ENCODE measurements around the gene LGALS16.
"Not testable (repeated sequence)": the region's sequence is repeated elsewhere in the genome, so short reads cannot be mapped to it uniquely, and the experiment has no call there.

LGALS16 gene

DNA sequence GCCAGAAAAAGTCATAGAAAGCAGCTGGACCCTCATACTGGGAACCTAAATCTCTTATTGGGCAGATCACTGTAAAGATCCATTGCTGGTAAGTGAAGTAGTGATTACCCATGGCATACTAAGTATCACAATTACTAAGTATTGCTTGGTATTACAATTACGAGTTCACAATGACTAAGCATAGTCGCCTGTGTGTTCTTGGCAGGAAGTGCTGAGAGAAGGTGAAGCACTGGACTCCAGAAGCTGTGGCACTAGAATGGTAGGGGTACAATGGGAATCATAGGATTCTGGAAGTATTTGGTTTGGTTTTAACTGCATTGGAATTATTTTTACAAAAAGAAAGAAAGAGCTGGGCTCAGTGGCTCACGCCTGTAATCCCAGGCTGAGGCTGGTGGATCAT is 20.3 kb downstream of the LGALS16 start:
- H3K27me3 ChIP-seq (ENCODE audit: control insufficient read depth, insufficient read depth, low read length) = peaks cover 22% of the 10 kb centered on the region; the same call in 1 of the 2 replicates
- H3K36me3 ChIP-seq (ENCODE audit: control insufficient read depth, insufficient read depth, low read length) = no peaks in the 10 kb centered on the region
- no peak overlapping the region for H3K27ac ChIP-seq (ENCODE audit: low read depth, low read length)
- H3K9me3 ChIP-seq (ENCODE audit: control insufficient read depth, insufficient read depth, low read depth, low read length) = no peaks in the 10 kb centered on the region
- H3K4me3 ChIP-seq (ENCODE audit: low read depth, low read length) = no peak overlapping the region
- H3K4me1 ChIP-seq (ENCODE audit: control insufficient read depth, insufficient read depth, low read length) = peaks cover 4% of the 10 kb centered on the region; the same call in 1 of the 2 replicates
- H3K9ac ChIP-seq (ENCODE audit: low read length) = no peak overlapping the region

DNA sequence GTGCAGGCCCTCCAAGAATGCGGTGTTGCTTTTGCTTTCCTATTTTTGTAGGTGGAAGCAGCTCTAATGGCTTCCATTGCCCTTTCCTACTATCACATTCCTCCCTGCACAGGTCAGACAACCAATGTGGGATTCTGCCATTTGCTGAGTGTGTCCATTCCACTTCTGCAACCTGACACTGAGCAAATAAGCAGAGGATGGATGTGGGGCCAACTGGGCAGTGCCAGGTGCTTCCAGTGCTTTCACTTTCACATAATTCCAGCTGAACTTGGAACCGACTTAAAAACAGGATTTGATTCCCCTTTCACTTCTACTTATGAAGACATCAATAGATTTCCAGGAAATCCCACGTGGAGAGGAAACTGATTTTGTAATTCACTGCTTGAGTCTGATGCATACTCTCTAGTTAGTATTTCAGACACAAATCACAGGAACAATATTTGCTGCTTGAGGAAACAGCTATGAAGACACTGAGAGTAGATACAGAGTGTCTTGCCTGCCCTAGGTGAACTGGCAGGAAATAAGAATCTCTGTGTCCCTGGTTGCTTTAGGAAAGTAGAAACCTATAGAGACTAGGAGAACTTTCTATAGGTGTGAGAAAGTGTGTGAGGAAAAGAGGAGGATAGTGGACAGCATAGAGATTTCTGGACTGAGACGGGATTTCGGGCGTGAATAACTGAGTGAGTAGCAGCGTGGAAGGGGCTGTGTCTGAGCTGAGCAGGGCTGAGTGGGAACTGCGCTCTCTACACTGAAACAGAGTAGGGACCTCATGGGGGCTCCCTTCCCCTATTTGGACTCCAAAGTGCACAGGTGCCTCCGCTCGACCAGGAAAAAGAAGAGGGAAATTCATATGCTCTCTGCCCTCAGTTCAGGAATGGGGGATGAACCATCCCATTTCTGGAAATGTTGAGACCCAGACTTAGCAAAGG is 22.5 kb downstream of the LGALS16 start:
- no peaks in the 10 kb centered on the region for H3K36me3 ChIP-seq (ENCODE audit: control insufficient read depth, insufficient read depth, low read length)
- no peaks in the 10 kb centered on the region for H3K4me1 ChIP-seq (ENCODE audit: control insufficient read depth, insufficient read depth, low read length)
- no peak overlapping the region for H3K27ac ChIP-seq (ENCODE audit: low read depth, low read length)
- H3K9ac ChIP-seq (ENCODE audit: low read length) = no peak overlapping the region
- peaks cover 22% of the 10 kb centered on the region; the same call in 1 of the 2 replicates for H3K27me3 ChIP-seq (ENCODE audit: control insufficient read depth, insufficient read depth, low read length)
- no peaks in the 10 kb centered on the region for H3K9me3 ChIP-seq (ENCODE audit: control insufficient read depth, insufficient read depth, low read depth, low read length)
- no peak overlapping the region for H3K4me3 ChIP-seq (ENCODE audit: low read depth, low read length)

DNA sequence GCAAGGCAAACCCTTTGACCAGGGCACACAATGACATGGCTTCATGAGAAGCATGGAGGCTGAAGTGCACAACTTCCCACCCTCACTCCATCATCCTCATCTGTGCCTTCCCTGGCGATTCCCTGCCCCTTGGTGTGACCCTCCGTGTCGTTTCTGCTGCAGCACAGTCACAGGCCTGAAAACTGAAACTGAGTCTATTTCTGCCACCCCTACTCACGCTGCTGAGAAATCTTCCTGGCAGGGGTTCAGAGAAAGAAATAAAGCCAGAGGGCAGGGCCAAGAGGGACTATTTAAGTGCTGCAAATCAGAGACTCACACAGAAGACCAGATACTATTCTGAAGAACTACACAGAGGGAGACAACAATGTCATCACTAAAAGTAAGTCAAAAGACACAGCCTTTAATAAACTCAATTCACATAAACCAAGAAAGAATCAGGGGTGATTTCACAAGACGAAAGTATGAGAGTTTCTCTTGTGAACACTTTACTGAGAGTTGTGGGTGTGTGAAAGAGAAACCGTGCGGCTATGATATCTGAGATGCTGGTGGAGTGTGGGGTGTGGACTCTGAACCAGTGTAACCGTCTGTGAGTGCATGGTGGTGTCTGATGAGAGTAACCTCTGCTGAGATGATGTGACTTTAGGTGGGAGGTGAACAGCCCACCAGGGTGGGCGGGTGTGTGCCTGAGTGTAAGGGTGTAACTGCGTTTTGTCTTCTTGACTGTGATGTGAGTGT is 23.5 kb downstream of the LGALS16 start:
- peaks cover 22% of the 10 kb centered on the region; the same call in 1 of the 2 replicates for H3K27me3 ChIP-seq (ENCODE audit: control insufficient read depth, insufficient read depth, low read length)
- H3K36me3 ChIP-seq (ENCODE audit: control insufficient read depth, insufficient read depth, low read length) = no peaks in the 10 kb centered on the region
- H3K27ac ChIP-seq (ENCODE audit: low read depth, low read length) = no peak overlapping the region
- no peaks in the 10 kb centered on the region for H3K4me1 ChIP-seq (ENCODE audit: control insufficient read depth, insufficient read depth, low read length)
- H3K9me3 ChIP-seq (ENCODE audit: control insufficient read depth, insufficient read depth, low read depth, low read length) = no peaks in the 10 kb centered on the region
- H3K4me3 ChIP-seq (ENCODE audit: low read depth, low read length) = no peak overlapping the region
- H3K9ac ChIP-seq (ENCODE audit: low read length) = no peak overlapping the region

DNA sequence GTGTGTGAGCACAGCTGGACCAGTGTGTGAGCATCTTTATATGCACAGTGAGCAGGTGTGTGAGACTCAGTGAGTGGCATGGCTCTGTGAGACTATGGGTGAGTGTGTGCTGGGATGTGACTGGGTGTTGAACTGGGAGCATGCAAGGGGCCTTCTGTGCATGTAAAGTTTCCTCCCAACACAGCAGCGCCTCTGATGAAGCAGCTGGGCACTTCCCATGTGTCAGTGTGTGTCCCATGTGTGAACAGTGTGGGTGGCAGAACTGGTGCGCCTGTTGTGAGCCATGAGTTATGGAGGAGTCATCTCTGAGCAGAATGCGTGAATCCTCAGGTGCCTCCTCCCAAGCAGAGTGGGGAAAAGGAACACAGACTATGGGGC is 24.1 kb downstream of the LGALS16 start:
- no peaks in the 10 kb centered on the region for H3K9me3 ChIP-seq (ENCODE audit: control insufficient read depth, insufficient read depth, low read depth, low read length)
- peaks cover 22% of the 10 kb centered on the region; the same call in 1 of the 2 replicates for H3K27me3 ChIP-seq (ENCODE audit: control insufficient read depth, insufficient read depth, low read length)
- H3K9ac ChIP-seq (ENCODE audit: low read length) = no peak overlapping the region
- no peaks in the 10 kb centered on the region for H3K4me1 ChIP-seq (ENCODE audit: control insufficient read depth, insufficient read depth, low read length)
- no peak overlapping the region for H3K27ac ChIP-seq (ENCODE audit: low read depth, low read length)
- no peak overlapping the region for H3K4me3 ChIP-seq (ENCODE audit: low read depth, low read length)
- no peaks in the 10 kb centered on the region for H3K36me3 ChIP-seq (ENCODE audit: control insufficient read depth, insufficient read depth, low read length)

DNA sequence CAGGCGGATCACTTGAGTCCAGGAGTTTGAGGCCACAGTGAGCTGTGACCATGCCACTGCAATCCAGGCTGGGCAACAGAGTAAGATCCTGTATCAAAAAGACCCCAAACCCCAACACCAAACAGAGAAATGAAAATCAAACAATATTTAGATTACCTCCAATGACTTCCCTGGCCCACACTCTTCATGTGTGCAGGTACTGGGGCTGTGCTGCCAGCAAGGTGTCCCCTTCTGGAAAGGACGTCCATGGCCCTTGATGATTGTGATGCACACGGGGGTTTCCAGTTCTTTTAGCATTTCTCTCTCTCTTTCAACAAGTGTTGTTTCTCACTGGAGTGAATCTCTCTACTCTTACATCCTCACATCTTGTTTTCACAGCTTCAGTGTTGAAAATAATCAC is 24.9 kb downstream of the LGALS16 start:
- no peaks in the 10 kb centered on the region for H3K9me3 ChIP-seq (ENCODE audit: control insufficient read depth, insufficient read depth, low read depth, low read length)
- H3K4me1 ChIP-seq (ENCODE audit: control insufficient read depth, insufficient read depth, low read length) = no peaks in the 10 kb centered on the region
- H3K27ac ChIP-seq (ENCODE audit: low read depth, low read length) = no peak overlapping the region
- no peak overlapping the region for H3K4me3 ChIP-seq (ENCODE audit: low read depth, low read length)
- H3K36me3 ChIP-seq (ENCODE audit: control insufficient read depth, insufficient read depth, low read length) = no peaks in the 10 kb centered on the region
- H3K9ac ChIP-seq (ENCODE audit: low read length) = no peak overlapping the region
- peaks cover 22% of the 10 kb centered on the region; the same call in 1 of the 2 replicates for H3K27me3 ChIP-seq (ENCODE audit: control insufficient read depth, insufficient read depth, low read length)

DNA sequence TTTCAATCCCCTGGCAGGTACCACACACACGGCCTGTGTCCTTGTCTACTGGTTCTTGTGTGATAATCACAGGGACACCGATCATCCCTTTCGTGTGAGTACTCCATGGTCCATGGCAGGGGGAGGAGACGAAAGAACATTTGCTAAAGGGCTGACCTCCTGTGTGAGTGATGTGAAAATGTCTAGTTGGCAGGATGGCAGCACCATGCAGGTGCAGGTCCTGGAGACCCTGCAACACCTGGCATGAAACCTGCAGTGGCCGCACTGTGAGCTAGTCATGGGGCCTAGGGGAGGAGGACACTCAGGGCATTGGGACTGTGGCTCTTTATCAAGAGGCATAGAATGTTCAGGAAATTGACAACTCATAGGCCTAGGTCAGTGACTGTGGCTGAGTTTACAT is 25.7 kb downstream of the LGALS16 start:
- Histone ChIP-seq H3K4me1 (ENCODE audit: control insufficient read depth, insufficient read depth, low read length) (no peaks in the 10 kb centered on the region), H3K27ac (ENCODE audit: low read depth, low read length) (no peak overlapping the region), H3K9ac (ENCODE audit: low read length) (no peak overlapping the region), H3K4me3 (ENCODE audit: low read depth, low read length) (no peak overlapping the region), H3K9me3 (ENCODE audit: control insufficient read depth, insufficient read depth, low read depth, low read length) (no peaks in the 10 kb centered on the region), H3K27me3 (ENCODE audit: control insufficient read depth, insufficient read depth, low read length) (peaks cover 22% of the 10 kb centered on the region; the same call in 1 of the 2 replicates), H3K36me3 (ENCODE audit: control insufficient read depth, insufficient read depth, low read length) (no peaks in the 10 kb centered on the region)

DNA sequence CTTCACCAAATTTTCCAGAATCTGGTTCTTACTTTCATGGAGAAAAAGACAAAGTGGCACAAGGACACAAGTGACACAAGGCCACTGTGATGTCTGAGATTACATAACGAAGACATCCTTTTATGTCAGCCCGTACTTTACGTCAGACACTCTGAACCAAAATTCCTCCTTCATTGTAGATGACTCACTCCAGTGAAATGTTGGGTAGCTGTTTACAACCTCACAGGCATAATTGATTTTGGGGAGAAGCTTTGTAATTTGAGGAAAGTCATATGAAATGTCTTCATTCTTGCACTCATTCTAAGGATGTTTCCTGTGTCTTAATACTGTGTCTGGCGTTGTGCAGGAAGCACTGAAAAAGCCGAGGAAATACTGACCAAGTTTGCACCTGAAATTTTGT is 28.6 kb downstream of the LGALS16 start:
- Histone ChIP-seq H3K9ac (ENCODE audit: low read length) (no peak overlapping the region), H3K27me3 (ENCODE audit: control insufficient read depth, insufficient read depth, low read length) (peaks cover 9% of the 10 kb centered on the region; the same call in 1 of the 2 replicates), H3K36me3 (ENCODE audit: control insufficient read depth, insufficient read depth, low read length) (no peaks in the 10 kb centered on the region), H3K9me3 (ENCODE audit: control insufficient read depth, insufficient read depth, low read depth, low read length) (no peaks in the 10 kb centered on the region), H3K4me1 (ENCODE audit: control insufficient read depth, insufficient read depth, low read length) (no peaks in the 10 kb centered on the region), H3K27ac (ENCODE audit: low read depth, low read length) (no peak overlapping the region), H3K4me3 (ENCODE audit: low read depth, low read length) (no peak overlapping the region)

DNA sequence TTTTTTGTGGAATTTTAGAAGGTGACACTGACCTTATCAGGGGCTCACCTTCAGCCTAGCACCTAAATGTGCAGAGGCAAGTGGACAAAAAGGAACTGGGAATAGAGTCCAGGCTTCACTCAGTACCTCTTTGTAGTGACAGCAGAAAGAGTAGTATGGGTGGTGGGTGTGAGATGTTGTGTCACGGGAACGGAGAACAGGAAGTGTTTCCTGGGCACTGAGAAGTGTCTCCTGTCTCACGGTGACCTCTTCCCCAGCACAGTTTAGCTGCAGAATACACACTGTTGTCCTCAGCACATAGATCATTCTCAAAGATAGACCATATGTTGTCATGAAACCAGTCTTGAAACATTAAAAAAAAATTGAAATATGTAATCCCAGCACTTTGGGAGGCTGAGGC is 31.0 kb downstream of the LGALS16 start:
- no peak overlapping the region for H3K9ac ChIP-seq (ENCODE audit: low read length)
- no peak overlapping the region for H3K4me3 ChIP-seq (ENCODE audit: low read depth, low read length)
- no peaks in the 10 kb centered on the region for H3K9me3 ChIP-seq (ENCODE audit: control insufficient read depth, insufficient read depth, low read depth, low read length)
- peaks cover 6% of the 10 kb centered on the region; the same call in 1 of the 2 replicates for H3K27me3 ChIP-seq (ENCODE audit: control insufficient read depth, insufficient read depth, low read length)
- no peaks in the 10 kb centered on the region for H3K4me1 ChIP-seq (ENCODE audit: control insufficient read depth, insufficient read depth, low read length)
- no peak overlapping the region for H3K27ac ChIP-seq (ENCODE audit: low read depth, low read length)
- no peaks in the 10 kb centered on the region for H3K36me3 ChIP-seq (ENCODE audit: control insufficient read depth, insufficient read depth, low read length)

DNA sequence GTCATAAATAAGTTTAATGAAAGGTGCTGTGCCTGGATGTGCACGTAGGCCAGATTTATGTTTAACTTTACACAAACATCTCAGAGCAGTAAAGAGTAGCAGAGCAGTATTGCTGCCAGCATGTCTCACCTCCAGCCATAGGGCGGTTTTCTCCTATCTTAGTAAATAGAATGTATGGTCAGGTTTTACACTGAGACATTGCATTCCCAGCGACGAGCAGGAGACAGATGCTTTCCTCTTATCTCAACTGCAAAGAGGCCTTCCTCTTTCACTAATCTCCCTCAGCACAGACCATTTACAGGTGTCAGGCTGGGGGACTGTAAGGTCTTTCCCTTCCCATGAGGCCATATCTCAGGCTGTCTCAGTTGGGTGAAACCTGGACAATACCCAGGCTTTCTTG is 32.9 kb downstream of the LGALS16 start:
- H3K27me3 ChIP-seq (ENCODE audit: control insufficient read depth, insufficient read depth, low read length) = peaks cover 21% of the 10 kb centered on the region; the same call in 1 of the 2 replicates
- H3K9me3 ChIP-seq (ENCODE audit: control insufficient read depth, insufficient read depth, low read depth, low read length); H3K27ac ChIP-seq (ENCODE audit: low read depth, low read length); H3K4me1 ChIP-seq (ENCODE audit: control insufficient read depth, insufficient read depth, low read length); H3K4me3 ChIP-seq (ENCODE audit: low read depth, low read length); H3K9ac ChIP-seq (ENCODE audit: low read length); H3K36me3 ChIP-seq (ENCODE audit: control insufficient read depth, insufficient read depth, low read length): not testable (repeated sequence)

DNA sequence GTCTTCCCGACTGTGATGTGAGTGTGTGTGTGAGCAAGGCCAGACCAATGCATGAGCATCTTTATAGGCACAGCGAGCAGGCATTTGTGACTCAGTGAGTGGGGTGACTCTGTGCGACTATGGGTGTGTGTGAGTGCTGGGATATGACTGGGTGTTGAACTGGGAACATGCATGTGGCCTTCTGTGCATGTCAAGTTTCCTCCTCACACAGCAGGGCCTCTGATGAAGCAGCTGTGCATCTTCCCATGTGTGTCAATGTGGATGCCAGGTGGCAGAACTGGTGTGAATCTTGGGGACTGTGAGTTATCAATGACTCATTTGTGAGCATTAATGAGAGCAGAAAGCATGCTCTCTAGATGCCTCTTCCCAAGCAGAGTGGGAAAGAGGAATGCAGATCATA is 36.5 kb downstream of the LGALS16 start:
- H3K9ac ChIP-seq (ENCODE audit: low read length) = no peak overlapping the region
- H3K36me3 ChIP-seq (ENCODE audit: control insufficient read depth, insufficient read depth, low read length) = no peaks in the 10 kb centered on the region
- H3K27ac ChIP-seq (ENCODE audit: low read depth, low read length) = no peak overlapping the region
- peaks cover 27% of the 10 kb centered on the region for H3K27me3 ChIP-seq (ENCODE audit: control insufficient read depth, insufficient read depth, low read length)
- H3K4me3 ChIP-seq (ENCODE audit: low read depth, low read length) = no peak overlapping the region
- H3K9me3 ChIP-seq (ENCODE audit: control insufficient read depth, insufficient read depth, low read depth, low read length) = no peaks in the 10 kb centered on the region
- H3K4me1 ChIP-seq (ENCODE audit: control insufficient read depth, insufficient read depth, low read length) = no peaks in the 10 kb centered on the region

DNA sequence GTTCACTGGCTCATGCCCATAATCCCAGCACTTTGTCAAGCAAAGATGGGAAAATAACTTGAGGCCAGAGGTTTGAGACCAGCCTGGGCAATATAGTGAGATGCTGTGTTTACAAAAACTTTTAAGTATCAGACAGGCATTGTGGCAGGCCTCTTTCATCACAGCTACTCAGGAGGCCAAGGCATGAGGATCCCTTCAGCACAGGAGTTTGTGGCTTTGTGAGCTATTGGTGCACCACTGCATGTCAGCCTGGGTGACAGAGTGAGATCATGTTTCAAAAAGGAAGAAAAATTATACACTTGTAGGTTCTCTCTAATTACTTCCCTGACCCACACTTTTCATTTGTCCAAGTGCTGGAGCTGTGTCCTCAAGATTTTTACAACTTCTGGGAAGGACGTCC is 37.1 kb downstream of the LGALS16 start:
- Histone ChIP-seq H3K9me3 (ENCODE audit: control insufficient read depth, insufficient read depth, low read depth, low read length) (no peaks in the 10 kb centered on the region), H3K4me1 (ENCODE audit: control insufficient read depth, insufficient read depth, low read length) (no peaks in the 10 kb centered on the region), H3K36me3 (ENCODE audit: control insufficient read depth, insufficient read depth, low read length) (no peaks in the 10 kb centered on the region), H3K9ac (ENCODE audit: low read length) (no peak overlapping the region), H3K27ac (ENCODE audit: low read depth, low read length) (no peak overlapping the region), H3K4me3 (ENCODE audit: low read depth, low read length) (no peak overlapping the region), H3K27me3 (ENCODE audit: control insufficient read depth, insufficient read depth, low read length) (peaks cover 27% of the 10 kb centered on the region)

All from HUES6 (cell line).